ENCODE results near the gene HSF5.

DNA sequence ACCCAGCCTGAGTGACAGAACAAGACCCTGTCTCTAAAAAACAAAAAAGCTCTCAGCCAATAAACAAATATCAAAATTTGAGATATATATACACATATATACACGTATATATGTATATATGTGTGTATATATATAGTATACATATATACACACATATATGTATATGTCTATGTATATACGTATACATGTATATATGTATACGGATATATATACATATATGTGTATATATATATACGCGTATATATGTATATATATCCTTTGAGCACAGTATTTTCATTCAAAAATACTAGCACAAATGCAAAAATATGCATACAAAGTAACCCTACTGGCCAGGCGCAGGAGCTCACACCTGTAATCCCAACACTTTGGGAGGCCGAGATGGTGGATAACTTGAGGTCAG is 13.2 kb upstream of the HSF5 start:
- TF ChIP-seq POLR2AphosphoS5 (IDR thresholded peaks at IDR 0.05; ENCODE audit: borderline replicate concordance, low read depth, low read length) = no peak
- no peak for TF ChIP-seq EZH2 (IDR thresholded peaks at IDR 0.05)
- TF ChIP-seq FOXP2 (optimal IDR thresholded peaks at IDR 0.05; ENCODE audit: control extremely low read depth, extremely low read length, insufficient read depth) = no peak

Measured in SK-N-MC (cell line).